Body of pancreas (tissue), 4 donors: Measurements from ENCODE around the gene ASXL1. TPM values are rescaled to one million over a fixed set of nuclear protein-coding genes. Genes with fewer than 3 reads are reported as not detected.
A peak's percentile ranks its signal among the peaks of the same experiment; 100 is the strongest.
"Not testable (repeated sequence)": the region's sequence is repeated elsewhere in the genome, so short reads cannot be mapped to it uniquely, and the experiment has no call there.

Experiments
- ATAC-seq: fragments of 150-250 bp; one replicate; pipeline ENCODE4 v1.9.1; 2016
- DNase-seq, 4 donors: peaks; one replicate each; pipeline ENCODE4 v3.0.0-alpha.2; 2019
- H3K27ac ChIP-seq, 4 donors: fragments of 200-600 bp; sonication (generic); 1 replicate in 3 of 4; 2 replicates in 1 of 4; pipeline versions ENCODE4 v1.5.1 to v1.6.1; 2016 to 2019; ENCODE audit warnings: mild to moderate bottlenecking in 1 of 4, mixed read lengths in 1 of 4, moderate library complexity in 1 of 4
- H3K27me3 ChIP-seq, 2 donors: fragments of 200-600 bp; sonication (generic); one replicate each; pipeline ENCODE4 v1.6.0; 2016; ENCODE audit warnings: mild to moderate bottlenecking in 1 of 2
- H3K36me3 ChIP-seq, 2 donors: fragments of 200-600 bp; sonication (generic); replicated peaks in 1 of 2; 2 replicates each; pipeline ENCODE4 v1.5.1; 2016; ENCODE audit warnings: low read depth in 2 of 2; ENCODE audit not compliant: insufficient read depth in 1 of 2
- H3K4me1 ChIP-seq: fragments of 200-600 bp; sonication (generic); one replicate; pipeline ENCODE4 v1.6.0; 2016
- H3K4me3 ChIP-seq, 2 donors: fragments of 200-600 bp; sonication (generic); 1 replicate in 1 of 2; 2 replicates in 1 of 2; pipeline ENCODE4 v1.5.1; 2016 to 2019
- H3K9me3 ChIP-seq, 3 donors: fragments of 200-600 bp; sonication (generic); 1 replicate in 2 of 3; 2 replicates in 1 of 3; pipeline ENCODE4 v1.5.1; 2016
- POLR2A ChIP-seq, 3 donors: fragments of 450-650 bp; IDR thresholded peaks; one replicate each; pipeline ENCODE4 v1.6.1; 2016; ENCODE audit warnings: antibody characterized with exemption in 3 of 3, mild to moderate bottlenecking in 2 of 3
- WGBS, 2 donors: methylation state at CpG; one replicate each; pipeline ENCODE4 v1.1.5; 2017; 5-methylcytosine and 5-hydroxymethylcytosine counted together
- intact Hi-C: fragments of 100-400 bp; cut with DNase I; formaldehyde crosslinking; loops from one replicate; pipeline ENCODE4 v1.15.1; 2023
- total RNA-seq, 2 donors: library from RNA; depleted of rRNA; stranded (reverse); fragments of >200 nt; gene quantifications; one replicate each; pipeline ENCODE4 v1.1.0, GENCODE V29; 2016
- TF ChIP-seq, protein P1 (sequence below), 7 experiments: fragments of 450-650 bp in 4 of 7; fragments of 200-600 bp in 3 of 7; sonication (generic) in 3 of 7; IDR thresholded peaks; one replicate each; pipeline ENCODE4 v1.5.1; 2016 to 2019; ENCODE audit warnings: antibody characterized with exemption in 7 of 7

ASXL1 gene
- total RNA-seq, 2 donors from 2014 or later = 57.9 to 102 TPM

DNA sequence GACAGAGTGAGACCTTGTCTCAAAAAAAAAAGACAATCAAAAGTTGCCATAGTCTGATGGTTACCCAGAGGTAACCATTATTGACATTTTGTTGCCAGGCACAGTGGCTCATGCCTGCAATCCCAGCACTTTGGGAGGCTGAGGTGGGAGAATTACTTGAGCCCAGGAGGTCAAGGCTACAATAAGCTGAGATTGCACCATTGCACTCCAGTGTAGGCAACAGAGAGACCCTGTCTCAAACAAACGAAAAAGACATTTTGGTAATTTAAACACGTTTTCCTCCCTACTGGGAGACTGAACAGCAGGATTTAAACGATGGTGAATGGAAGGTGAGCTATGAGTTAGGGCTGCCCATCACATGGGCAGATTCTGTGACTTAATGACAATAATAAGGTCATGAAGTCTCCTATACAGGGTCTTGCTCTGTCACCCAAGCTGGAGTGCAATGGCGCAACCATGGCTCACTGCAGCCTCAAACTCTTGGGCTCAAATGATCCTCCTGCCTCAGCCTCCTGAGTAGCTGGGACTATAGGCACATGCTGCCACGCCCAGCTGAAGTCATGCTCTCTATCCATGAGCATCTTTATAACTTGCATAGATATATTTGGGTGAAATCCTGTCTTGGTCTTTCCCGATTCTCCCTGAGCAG is 4.2 kb upstream of the ASXL1 start:
- peak overlapping the region in 1 of 4 donors; percentile 97 for H3K27ac ChIP-seq
- TF ChIP-seq, protein P1, sequence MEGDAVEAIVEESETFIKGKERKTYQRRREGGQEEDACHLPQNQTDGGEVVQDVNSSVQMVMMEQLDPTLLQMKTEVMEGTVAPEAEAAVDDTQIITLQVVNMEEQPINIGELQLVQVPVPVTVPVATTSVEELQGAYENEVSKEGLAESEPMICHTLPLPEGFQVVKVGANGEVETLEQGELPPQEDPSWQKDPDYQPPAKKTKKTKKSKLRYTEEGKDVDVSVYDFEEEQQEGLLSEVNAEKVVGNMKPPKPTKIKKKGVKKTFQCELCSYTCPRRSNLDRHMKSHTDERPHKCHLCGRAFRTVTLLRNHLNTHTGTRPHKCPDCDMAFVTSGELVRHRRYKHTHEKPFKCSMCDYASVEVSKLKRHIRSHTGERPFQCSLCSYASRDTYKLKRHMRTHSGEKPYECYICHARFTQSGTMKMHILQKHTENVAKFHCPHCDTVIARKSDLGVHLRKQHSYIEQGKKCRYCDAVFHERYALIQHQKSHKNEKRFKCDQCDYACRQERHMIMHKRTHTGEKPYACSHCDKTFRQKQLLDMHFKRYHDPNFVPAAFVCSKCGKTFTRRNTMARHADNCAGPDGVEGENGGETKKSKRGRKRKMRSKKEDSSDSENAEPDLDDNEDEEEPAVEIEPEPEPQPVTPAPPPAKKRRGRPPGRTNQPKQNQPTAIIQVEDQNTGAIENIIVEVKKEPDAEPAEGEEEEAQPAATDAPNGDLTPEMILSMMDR (IDR thresholded peaks at IDR 0.05) = no peak
- TF ChIP-seq POLR2A (IDR thresholded peaks at IDR 0.05) = no peak
- no peaks in the 10 kb centered on the region for H3K27me3 ChIP-seq
- DNase-seq (no peak), ATAC-seq (no peak)
- H3K9me3 ChIP-seq = no peaks in the 10 kb centered on the region
- no peaks in the 10 kb centered on the region for H3K36me3 ChIP-seq
- WGBS, 2 donors = 85 to 88% methylated on average over 6 of the region's 6 CpGs
- intact Hi-C loops = no loop called here
- H3K4me3 ChIP-seq = no peak overlapping the region
- H3K4me1 ChIP-seq = peaks cover 30% of the 10 kb centered on the region

DNA sequence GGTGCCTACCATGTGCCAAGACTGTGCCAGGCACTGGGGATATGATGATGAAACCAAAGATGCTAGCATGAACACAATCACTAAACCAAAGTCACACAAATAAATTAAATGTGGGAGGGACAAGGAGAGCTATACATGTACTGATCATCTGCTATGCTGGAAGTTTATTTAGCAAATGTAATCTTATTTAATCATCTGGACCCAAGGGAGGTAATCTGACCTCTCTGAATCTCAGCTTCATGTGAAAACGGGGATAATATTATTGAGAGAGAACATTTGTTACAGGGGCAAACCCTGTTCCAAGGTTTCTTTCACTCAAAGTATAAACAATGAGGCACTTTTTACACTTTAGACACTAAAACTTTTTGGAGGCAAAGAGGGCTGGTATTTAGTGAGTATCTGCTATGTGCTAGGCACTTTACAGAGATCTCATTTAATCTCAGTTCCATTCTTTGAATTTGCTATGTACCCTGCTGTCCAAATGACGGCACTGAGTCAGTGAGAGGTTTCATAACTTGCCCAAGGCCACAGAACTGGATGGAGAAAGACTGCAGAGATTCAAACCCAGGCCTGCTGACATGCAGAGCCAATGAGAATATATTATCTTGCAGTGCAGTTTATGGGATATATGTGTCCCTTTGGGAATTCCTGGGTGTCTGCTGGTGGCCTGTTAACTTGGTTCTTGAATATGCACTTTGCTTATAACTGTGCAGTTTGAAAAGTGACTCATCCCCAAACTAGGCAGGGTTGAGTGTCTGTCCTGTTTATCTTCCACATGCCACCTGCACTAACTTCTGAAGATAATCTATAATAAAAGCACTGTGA is 3.3 kb upstream of the ASXL1 start:
- TF ChIP-seq POLR2A (IDR thresholded peaks at IDR 0.05) = no peak
- TF ChIP-seq, protein P1 (IDR thresholded peaks at IDR 0.05) = no peak
- peaks cover 32% of the 10 kb centered on the region for H3K4me1 ChIP-seq
- WGBS, 2 donors = 18 to 31% methylated on average over 2 of the region's 2 CpGs
- H3K9me3 ChIP-seq = no peaks in the 10 kb centered on the region
- ATAC-seq = no peak
- no peaks in the 10 kb centered on the region for H3K27me3 ChIP-seq
- H3K27ac ChIP-seq = peak overlapping the region in 3 of 4 donors; percentile 13 to 97 (median 33)
- H3K36me3 ChIP-seq = no peaks in the 10 kb centered on the region
- H3K4me3 ChIP-seq = no peak overlapping the region
- intact Hi-C loops = no loop called here
- DNase-seq = no peak

DNA sequence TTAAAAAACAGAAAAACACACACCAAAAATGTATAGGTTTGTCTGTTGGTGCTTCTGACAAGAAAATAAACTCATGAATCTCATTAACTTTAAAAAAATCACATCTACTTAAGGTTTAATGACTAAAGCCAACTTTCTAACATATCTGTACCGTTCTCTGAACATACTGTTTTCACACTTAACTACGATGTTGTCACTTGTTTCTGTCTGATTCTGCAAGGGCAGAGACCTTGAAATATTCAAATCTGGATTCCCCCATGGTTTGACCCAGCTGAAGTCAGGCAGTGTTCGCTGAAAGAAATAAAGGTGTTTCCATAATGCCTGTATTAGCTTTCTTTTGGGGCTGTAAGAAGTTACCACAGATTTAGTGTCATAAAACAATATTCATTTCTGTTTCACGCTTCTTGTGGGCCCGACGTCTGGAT is 2.7 kb upstream of the ASXL1 start:
- H3K27me3 ChIP-seq = no peaks in the 10 kb centered on the region
- no peaks in the 10 kb centered on the region for H3K36me3 ChIP-seq
- no peak overlapping the region for H3K4me3 ChIP-seq
- 62 to 64% methylated on average over 6 of the region's 6 CpGs for WGBS, 2 donors
- TF ChIP-seq, protein P1 (IDR thresholded peaks at IDR 0.05) = no peak
- TF ChIP-seq POLR2A (IDR thresholded peaks at IDR 0.05) = no peak
- no peak for ATAC-seq
- H3K4me1 ChIP-seq = peaks cover 38% of the 10 kb centered on the region
- H3K27ac ChIP-seq = peak overlapping the region in 3 of 4 donors; percentile 13 to 97 (median 97)
- DNase-seq = no peak
- intact Hi-C loops = no loop called here
- H3K9me3 ChIP-seq = no peaks in the 10 kb centered on the region

DNA sequence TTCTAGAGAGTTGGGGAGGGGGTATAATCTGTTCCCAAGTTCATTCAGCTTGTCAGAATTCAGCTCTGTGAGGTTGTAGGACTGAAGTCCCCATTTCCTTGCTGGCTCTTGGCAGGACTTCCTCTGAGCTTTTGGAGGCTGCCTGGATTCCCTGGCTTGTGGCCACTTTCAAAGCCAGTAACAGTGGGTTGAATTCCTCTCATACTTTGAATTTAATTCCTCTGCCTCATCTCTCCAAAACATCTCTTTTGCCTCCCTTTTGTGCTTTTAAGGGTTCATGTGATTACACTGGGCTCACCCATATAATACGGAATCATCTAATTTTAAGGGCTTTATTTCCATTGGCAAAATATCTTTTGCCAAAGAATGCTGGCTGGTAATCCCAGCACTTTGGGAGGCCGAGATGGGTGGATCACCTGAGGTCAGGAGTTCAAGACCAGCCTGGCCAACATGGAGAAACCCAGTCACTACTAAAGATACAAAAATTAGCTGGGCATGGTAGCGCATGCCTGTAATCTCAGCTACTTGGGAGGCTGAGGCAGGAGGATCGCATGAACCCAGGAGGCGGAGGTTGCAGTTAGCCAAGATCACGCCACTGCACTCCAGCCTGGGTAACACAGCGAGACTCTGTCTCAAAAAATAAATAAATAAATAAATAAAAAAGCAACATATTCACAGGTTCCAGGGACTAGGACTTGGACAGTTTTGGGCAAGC is 2.1 kb upstream of the ASXL1 start:
- H3K27ac ChIP-seq = peak overlapping the region in 3 of 4 donors; percentile 96 to 97 (median 97)
- H3K27me3 ChIP-seq, H3K36me3 ChIP-seq, H3K9me3 ChIP-seq, H3K4me3 ChIP-seq, ATAC-seq, intact Hi-C loops: not testable (repeated sequence)
- DNase-seq = peak in 1 of 4 donors; percentile 36
- peaks cover 44% of the 10 kb centered on the region for H3K4me1 ChIP-seq
- WGBS, 2 donors = 78 to 96% methylated on average over 7 of the region's 7 CpGs
